Progenitor cell of endocrine pancreas (in vitro differentiated cells): ENCODE results near the gene SIRPA. TPM values are rescaled to one million over a fixed set of nuclear protein-coding genes. Genes with fewer than 3 reads are reported as not detected.

Experiments used
- DNase-seq: peaks from one replicate; pipeline ENCODE4 v3.0.0; 2021; ENCODE audit warnings: low spot score; ENCODE audit not compliant: unreplicated experiment
- H3K27ac Mint-ChIP-seq: 2 replicates; pipeline ENCODE4 v1.8.0; 2021; ENCODE audit warnings: mild to moderate bottlenecking, moderate library complexity, mixed read lengths
- H3K27me3 Mint-ChIP-seq: 2 replicates; pipeline ENCODE4 v1.8.0; 2021; ENCODE audit warnings: mixed read lengths
- H3K36me3 Mint-ChIP-seq: 2 replicates; pipeline ENCODE4 v1.8.0; 2022; ENCODE audit warnings: mixed read lengths; ENCODE audit not compliant: insufficient read depth
- H3K4me1 Mint-ChIP-seq: 2 replicates; pipeline ENCODE4 v1.8.0; 2021; ENCODE audit warnings: low read depth, mixed read lengths
- H3K4me3 Mint-ChIP-seq: 2 replicates; pipeline ENCODE4 v1.8.0; 2021; ENCODE audit warnings: low read depth, mild to moderate bottlenecking, moderate library complexity, mixed read lengths
- H3K9me3 Mint-ChIP-seq: 2 replicates; pipeline ENCODE4 v1.8.0; 2021; ENCODE audit warnings: low read depth, mixed read lengths
- CTCF ChIP-seq: fragments of 200-600 bp; sonication (generic); IDR thresholded peaks from one replicate; pipeline ENCODE4 v1.5.0; 2021; ENCODE audit warnings: antibody characterized with exemption, mild to moderate bottlenecking; ENCODE audit not compliant: unreplicated experiment
- total RNA-seq: library from RNA; stranded (reverse); gene quantifications from 2 replicates; pipeline ENCODE4 v1.2.1, GENCODE V29; 2021

The SIRPA gene
- total RNA-seq, 1 donor from 2014 or later = 16.2 TPM

DNA sequence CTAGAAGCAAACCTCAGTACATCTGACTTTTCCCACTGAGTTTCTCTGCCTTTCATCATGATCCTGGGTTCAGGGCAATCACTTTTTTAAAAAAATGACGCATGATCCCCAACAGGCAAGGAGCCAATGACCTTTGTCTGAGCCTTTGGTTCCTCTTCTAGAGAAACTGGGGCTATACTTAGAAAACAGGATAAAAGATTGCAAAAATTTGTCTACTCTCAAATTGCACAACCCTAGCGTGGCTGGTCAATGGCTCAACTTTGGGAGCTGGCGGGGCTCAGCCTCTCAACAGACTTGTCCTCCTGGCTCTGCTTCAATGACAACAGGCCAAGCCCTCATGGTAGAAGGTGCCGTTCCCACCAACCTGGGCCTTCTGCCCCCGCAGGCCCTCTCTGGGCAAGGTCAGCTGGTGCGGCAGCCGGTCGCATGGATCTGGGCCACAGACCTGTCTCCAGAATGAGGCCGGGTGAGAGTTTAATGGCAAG is 50.0 kb downstream of the SIRPA start:
- H3K4me1 Mint-ChIP-seq = peaks cover 5% of the 10 kb centered on the region
- DNase-seq = no peak
- no peak overlapping the region for H3K27ac Mint-ChIP-seq
- H3K36me3 Mint-ChIP-seq = no peaks in the 10 kb centered on the region
- no peak for TF ChIP-seq CTCF
- H3K27me3 Mint-ChIP-seq = peaks cover 89% of the 10 kb centered on the region
- H3K4me3 Mint-ChIP-seq = no peak overlapping the region
- no peaks in the 10 kb centered on the region for H3K9me3 Mint-ChIP-seq

DNA sequence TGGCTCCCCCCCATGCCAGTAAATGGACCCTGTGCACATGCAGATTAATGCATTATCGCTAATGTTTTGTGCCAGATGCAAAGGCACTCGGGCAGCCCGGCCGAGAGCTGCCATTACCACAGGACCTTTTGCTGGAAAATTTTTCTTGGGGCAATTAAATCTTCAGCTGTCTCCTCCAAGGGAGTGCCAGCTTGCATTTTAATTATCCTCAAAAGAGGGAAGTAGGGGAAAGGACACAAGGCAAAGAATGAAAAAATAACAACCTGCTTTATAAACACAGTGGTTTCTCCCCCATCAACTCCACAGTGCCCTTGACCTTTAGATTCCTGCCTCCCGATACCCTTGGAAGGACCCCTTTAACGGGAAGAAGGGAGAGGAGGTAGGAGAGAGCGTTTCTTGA is 50.5 kb downstream of the SIRPA start:
- H3K9me3 Mint-ChIP-seq = no peaks in the 10 kb centered on the region

DNA sequence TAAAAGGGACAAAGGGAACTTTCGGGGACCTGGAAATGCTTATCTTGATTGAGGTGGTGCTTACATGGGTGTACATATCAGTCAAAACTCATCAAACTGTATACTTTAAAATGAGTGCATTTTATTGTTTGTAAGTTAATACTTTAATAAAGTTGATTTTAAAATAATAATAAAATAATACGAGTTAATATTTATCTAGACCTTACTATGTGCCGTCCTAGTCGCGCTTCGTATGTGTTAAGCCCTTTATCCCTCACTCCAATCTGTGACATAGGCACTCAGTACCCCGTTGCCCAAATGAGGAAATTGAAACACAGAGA is 51.2 kb downstream of the SIRPA start:
- H3K27me3 Mint-ChIP-seq = peaks cover 95% of the 10 kb centered on the region

More for the DNA sequence above, 50.5 kb downstream of the SIRPA start:
- H3K27ac Mint-ChIP-seq = no peak overlapping the region
- DNase-seq = no peak
- no peak for TF ChIP-seq CTCF
- H3K4me1 Mint-ChIP-seq = peaks cover 5% of the 10 kb centered on the region
- H3K4me3 Mint-ChIP-seq = no peak overlapping the region
- no peaks in the 10 kb centered on the region for H3K36me3 Mint-ChIP-seq
- H3K27me3 Mint-ChIP-seq = peaks cover 92% of the 10 kb centered on the region

DNA sequence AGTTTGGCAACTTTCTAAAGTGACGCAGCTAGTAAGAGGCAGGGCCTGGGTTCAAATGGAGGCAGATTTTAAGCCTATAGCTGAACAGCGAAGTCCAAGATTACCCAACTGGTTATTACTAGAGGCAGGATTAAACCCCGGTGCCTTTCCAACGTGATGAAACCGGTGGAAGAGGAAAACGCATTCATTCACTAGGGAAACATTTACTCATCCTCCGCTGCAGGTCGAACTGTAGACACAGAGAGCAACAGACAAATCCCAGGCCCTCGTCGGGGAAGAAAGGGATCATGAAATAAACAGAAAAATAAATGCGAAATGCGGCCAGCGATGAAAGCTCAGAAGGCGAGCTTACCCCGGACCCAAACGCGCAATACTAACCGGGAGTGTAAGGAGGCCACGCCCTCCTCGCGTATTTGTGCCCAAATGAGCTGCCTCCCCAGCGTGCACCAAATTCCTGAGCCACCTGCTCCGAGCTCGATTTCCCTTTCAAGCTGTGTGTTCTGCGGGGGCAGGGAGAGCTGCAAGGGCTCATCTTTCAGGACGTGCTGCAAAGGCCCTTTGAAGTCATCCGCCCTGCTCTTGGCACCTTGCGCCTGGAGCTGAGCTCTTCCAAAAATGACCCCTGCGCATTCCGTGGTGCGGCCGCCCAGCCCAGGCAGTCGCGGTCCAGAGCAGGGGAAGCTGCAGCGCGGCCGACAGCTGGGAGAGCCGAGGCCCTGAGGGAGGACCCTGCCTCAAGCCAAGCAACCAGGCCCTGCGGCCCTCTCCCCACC is 51.7 kb downstream of the SIRPA start:
- Mint-ChIP-seq H3K27me3 (peaks cover 96% of the 10 kb centered on the region), H3K4me3 (peak overlapping the region; percentile 37), H3K27ac (no peak overlapping the region), H3K4me1 (peaks cover 5% of the 10 kb centered on the region), H3K36me3 (no peaks in the 10 kb centered on the region), H3K9me3 (no peaks in the 10 kb centered on the region)
- TF ChIP-seq CTCF = no peak
- peak; percentile 26 for DNase-seq

More for the DNA sequence above, 51.2 kb downstream of the SIRPA start:
- no peak overlapping the region for H3K27ac Mint-ChIP-seq
- peaks cover 5% of the 10 kb centered on the region for H3K4me1 Mint-ChIP-seq
- H3K9me3 Mint-ChIP-seq = no peaks in the 10 kb centered on the region
- no peaks in the 10 kb centered on the region for H3K36me3 Mint-ChIP-seq
- DNase-seq = no peak
- no peak for TF ChIP-seq CTCF
- H3K4me3 Mint-ChIP-seq = peak overlapping the region; percentile 37

DNA sequence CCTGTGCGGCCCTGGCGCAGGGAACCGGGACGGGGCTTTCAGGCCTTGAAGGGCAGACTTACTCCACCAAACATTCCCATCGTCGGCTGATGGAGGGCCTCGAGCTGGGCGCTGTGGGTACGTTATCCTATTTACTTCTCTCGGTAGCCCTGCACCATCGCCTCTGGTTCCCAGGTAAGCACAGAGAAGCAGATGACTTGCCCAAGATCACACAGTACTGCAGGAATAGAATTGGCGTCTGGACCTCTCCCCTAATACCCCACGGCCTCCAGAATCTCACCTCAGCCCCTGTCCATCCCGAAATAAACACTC is 52.3 kb downstream of the SIRPA start:
- Mint-ChIP-seq H3K9me3 (no peaks in the 10 kb centered on the region), H3K36me3 (no peaks in the 10 kb centered on the region), H3K4me3 (no peak overlapping the region), H3K27ac (no peak overlapping the region), H3K27me3 (peaks cover 92% of the 10 kb centered on the region), H3K4me1 (peaks cover 5% of the 10 kb centered on the region)
- no peak for TF ChIP-seq CTCF
- DNase-seq = no peak
